Kidney epithelial cell (primary cell): Measurements from ENCODE around the gene DDX54. TPM values are rescaled to one million over a fixed set of nuclear protein-coding genes. Genes with fewer than 3 reads are reported as not detected.

Source experiments
- DNase-seq: peaks from one replicate; pipeline ENCODE4 v3.0.0-alpha.2; 2010; ENCODE audit warnings: low read depth
- H3K27me3 ChIP-seq: 2 replicates; pipeline ENCODE4 v1.6.0; 2011; ENCODE audit warnings: low read length; ENCODE audit not compliant: control insufficient read depth, insufficient read depth
- H3K36me3 ChIP-seq: 2 replicates; pipeline ENCODE4 v1.5.1; 2011; ENCODE audit warnings: low read length; ENCODE audit not compliant: control insufficient read depth, insufficient read depth
- H3K4me3 ChIP-seq: 2 replicates; pipeline ENCODE4 v1.5.1; 2011; ENCODE audit warnings: low read depth, mild to moderate bottlenecking, control low read depth, low read length
- CTCF ChIP-seq: IDR thresholded peaks from 2 replicates; pipeline ENCODE4 v1.5.1; 2011; ENCODE audit warnings: mild to moderate bottlenecking, moderate library complexity, low read length, control low read depth, inconsistent platforms; ENCODE audit not compliant: insufficient read depth, poor library complexity, severe bottlenecking
- total RNA-seq: library from RNA; depleted of rRNA; stranded (reverse); fragments of >200 nt; gene quantifications from 2 replicates; pipeline ENCODE4 v1.2.3, GENCODE V29; 2015

DDX54 gene
- total RNA-seq, 1 donor from 2014 or later = 77.6 TPM

GRCh38 chr12:113111247-113111646 lies 74.0 kb downstream of the DDX54 start:
- DNase-seq = no peak
- Histone ChIP-seq H3K36me3 (no peaks in the 10 kb centered on the region), H3K4me3 (no peak overlapping the region), H3K27me3 (peaks cover 2% of the 10 kb centered on the region)
- TF ChIP-seq CTCF = no peak

- DNase-seq = no peak
- no peak for TF ChIP-seq CTCF
- Histone ChIP-seq H3K27me3 (peaks cover 2% of the 10 kb centered on the region), H3K36me3 (no peaks in the 10 kb centered on the region), H3K4me3 (no peak overlapping the region)
Observed at GRCh38 chr12:113109872-113110599, 75.2 kb downstream of the DDX54 start.

GRCh38 chr12:113109360-113109759 lies 75.9 kb downstream of the DDX54 start:
- TF ChIP-seq CTCF = no peak
- no peak for DNase-seq
- Histone ChIP-seq H3K27me3 (peaks cover 2% of the 10 kb centered on the region), H3K4me3 (no peak overlapping the region), H3K36me3 (no peaks in the 10 kb centered on the region)

- no peak for TF ChIP-seq CTCF
- peaks cover 6% of the 10 kb centered on the region for H3K27me3 ChIP-seq
Observed at GRCh38 chr12:113108308-113108707, 77.0 kb downstream of the DDX54 start.

More at GRCh38 chr12:113108308-113108707, 77.0 kb downstream of the DDX54 start:
- Histone ChIP-seq H3K4me3 (no peak overlapping the region), H3K36me3 (no peaks in the 10 kb centered on the region)
- no peak for DNase-seq

Other genes starting within 250 kb of the DDX54 start
- gene OAS3, start 247.0 kb downstream of the DDX54 start, total RNA-seq = 26.4 and 29.0 TPM in 2 replicates
- gene OAS2, start 207.0 kb downstream of the DDX54 start, total RNA-seq = 1.0 and 3.6 TPM in 2 replicates
- 0.89 and 1.8 TPM in 2 replicates for gene DTX1, start 128.7 kb downstream of the DDX54 start, total RNA-seq
- gene RASAL1, start 49.7 kb downstream of the DDX54 start, total RNA-seq = 1.1 and 1.8 TPM in 2 replicates
- not detected in 2 replicates for gene CFAP73, start 35.8 kb downstream of the DDX54 start, total RNA-seq
- gene RITA1, start 243 bp upstream of the DDX54 start, total RNA-seq = 33.6 and 36.0 TPM in 2 replicates
- gene TPCN1, start 36.0 kb upstream of the DDX54 start, total RNA-seq = 25.8 and 34.9 TPM in 2 replicates
- gene SLC8B1, start 149.6 kb upstream of the DDX54 start, total RNA-seq = 40.2 and 41.1 TPM in 2 replicates
- 54.3 and 71.5 TPM in 2 replicates for gene PLBD2, start 173.1 kb upstream of the DDX54 start, total RNA-seq
- not detected in 2 replicates for gene SDS, start 218.4 kb upstream of the DDX54 start, total RNA-seq
- gene SDSL, start 236.9 kb upstream of the DDX54 start, total RNA-seq = 9.1 and 14.5 TPM in 2 replicates